ENCODE results near the gene FAM200A. TPM values are rescaled to one million over a fixed set of nuclear protein-coding genes. Genes with fewer than 3 reads are reported as not detected.

FAM200A gene
- total and polyA plus RNA-seq, 2 donors (not counting 1 experiment from before 2014, with no cell fraction given), result 9.0 to 9.7 TPM

DNA sequence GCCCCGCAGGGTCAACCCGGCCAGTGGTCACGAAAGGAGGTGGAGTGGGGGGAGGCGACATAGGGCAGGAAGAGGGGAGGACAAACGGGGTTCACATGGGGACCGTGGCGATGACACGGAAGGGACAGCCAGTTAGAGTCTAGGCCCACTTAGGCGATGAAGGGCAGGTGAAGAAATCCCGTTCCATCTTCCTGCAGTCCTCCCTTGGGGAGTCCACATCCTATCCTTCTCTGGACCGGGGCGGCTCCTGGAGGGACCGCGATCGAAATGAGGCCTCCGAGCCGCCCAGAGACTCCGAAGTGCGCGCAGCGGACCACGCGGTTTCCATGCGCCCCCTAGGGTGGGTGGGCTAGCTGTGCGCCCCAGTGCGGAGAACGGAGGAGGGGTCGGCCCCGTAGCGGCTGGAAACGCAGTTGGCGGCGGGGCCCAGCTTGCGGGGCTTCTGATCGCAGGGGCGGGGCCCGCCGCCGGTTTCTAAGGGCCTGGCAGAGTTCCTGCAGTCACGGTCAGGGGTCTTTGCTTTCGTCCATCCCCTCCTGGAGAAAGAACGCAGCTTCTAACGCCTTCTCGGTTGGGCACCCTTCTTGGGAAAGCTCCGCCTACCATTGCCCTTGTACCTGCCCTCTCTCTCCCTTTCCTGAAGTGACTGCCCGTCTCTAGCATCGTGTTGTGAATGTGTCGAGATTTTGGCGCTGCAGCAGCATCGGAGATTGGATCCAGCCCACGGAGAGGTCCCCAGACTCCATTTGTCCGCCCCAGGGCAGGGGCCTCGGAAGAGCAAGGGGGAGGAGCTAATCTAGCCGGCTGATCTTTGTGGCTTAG lies 28.3 kb upstream of the FAM200A start:
- H3K4me3 ChIP-seq (replicated peaks in 1 of 4; ENCODE audit: control extremely low read depth in 1 of 4, insufficient read depth in 1 of 4, low read depth in 3 of 4, low read length in 4 of 4), result peak overlapping the region; percentile 58 to 73 (median 64)
- peaks cover 7% of the 10 kb centered on the region for H3K4me1 ChIP-seq (ENCODE audit: control insufficient read depth, extremely low read depth, insufficient read depth, low read length)
- H4K20me1 ChIP-seq (ENCODE audit: control insufficient read depth, extremely low read depth, insufficient read depth, low read length), result no peaks in the 10 kb centered on the region
- TF ChIP-seq EZH2 (IDR thresholded peaks at IDR 0.05; ENCODE audit: low read length, missing control alignments) (no peak), CTCF (conservative IDR thresholded peaks at IDR 0.05 in 1 of 2, IDR thresholded peaks at IDR 0.05 in 1 of 2; ENCODE audit: low read depth in 1 of 2, low read length in 2 of 2) (peak; percentile 35 to 38)
- peak overlapping the region; percentile 95 for H3K4me2 ChIP-seq (ENCODE audit: extremely low read depth, insufficient read depth, low read length)
- H3K79me2 ChIP-seq (ENCODE audit: control insufficient read depth, insufficient read depth, low read length), result no peaks in the 10 kb centered on the region
- no peaks in the 10 kb centered on the region for H3K27me3 ChIP-seq (ENCODE audit: control insufficient read depth, insufficient read depth, low read length)
- peak overlapping the region; percentile 97 for H2AFZ ChIP-seq (ENCODE audit: low read length)
- peak overlapping the region; percentile 58 for H3K9ac ChIP-seq (ENCODE audit: insufficient read depth, low read length)
- no peaks in the 10 kb centered on the region for H3K36me3 ChIP-seq (ENCODE audit: control insufficient read depth, insufficient read depth, low read length)
- no peaks in the 10 kb centered on the region for H3K9me3 ChIP-seq (ENCODE audit: control insufficient read depth, insufficient read depth, low read depth, low read length)
- H3K27ac ChIP-seq (ENCODE audit: insufficient read depth, low read length), result no peak overlapping the region
- DNase-seq (ENCODE audit: low read depth in 2 of 2), result peak; percentile 40 to 52

DNA sequence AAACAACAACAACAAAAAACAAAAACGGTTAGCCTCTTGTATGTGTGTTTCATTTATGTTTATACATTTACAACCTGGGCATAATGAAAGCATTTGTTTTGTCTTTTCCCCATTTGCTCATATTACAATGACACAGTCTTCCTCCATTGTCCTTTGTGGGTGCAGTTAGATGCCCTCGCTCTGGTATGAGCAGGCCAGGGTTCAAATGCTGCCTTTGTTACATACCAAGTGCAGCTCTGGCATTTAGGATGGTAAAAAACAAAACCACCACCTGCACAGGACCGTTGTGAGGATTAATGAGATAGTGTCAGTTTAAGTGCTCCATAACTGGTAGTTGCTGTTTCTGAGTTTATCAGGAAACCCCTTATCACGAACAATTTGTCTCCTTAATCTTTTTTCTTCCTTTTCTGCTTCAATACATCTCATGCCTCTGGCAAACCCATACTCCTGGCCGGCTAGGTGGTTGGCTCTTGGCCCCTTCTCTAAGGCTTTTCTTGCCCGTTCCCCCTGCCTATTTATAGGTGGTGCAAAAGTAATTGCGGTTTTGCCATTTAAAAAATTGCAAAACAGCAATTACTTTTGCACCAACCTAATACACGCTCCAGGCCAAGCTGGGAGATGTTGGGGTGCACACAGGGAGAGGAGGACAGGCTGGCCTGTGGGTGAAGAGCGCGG lies 27.5 kb upstream of the FAM200A start:
- no peaks in the 10 kb centered on the region for H3K9me3 ChIP-seq (ENCODE audit: control insufficient read depth, insufficient read depth, low read depth, low read length)
- no peak overlapping the region for H3K27ac ChIP-seq (ENCODE audit: insufficient read depth, low read length)
- no peaks in the 10 kb centered on the region for H4K20me1 ChIP-seq (ENCODE audit: control insufficient read depth, extremely low read depth, insufficient read depth, low read length)
- peak overlapping the region; percentile 58 to 73 (median 64) for H3K4me3 ChIP-seq (replicated peaks in 1 of 4; ENCODE audit: control extremely low read depth in 1 of 4, insufficient read depth in 1 of 4, low read depth in 3 of 4, low read length in 4 of 4)
- DNase-seq (ENCODE audit: low read depth in 2 of 2), result peak in 1 of 2 donors; percentile 15
- peaks cover 7% of the 10 kb centered on the region for H3K4me1 ChIP-seq (ENCODE audit: control insufficient read depth, extremely low read depth, insufficient read depth, low read length)
- H3K27me3 ChIP-seq (ENCODE audit: control insufficient read depth, insufficient read depth, low read length), result no peaks in the 10 kb centered on the region
- no peak overlapping the region for H3K9ac ChIP-seq (ENCODE audit: insufficient read depth, low read length)
- peak overlapping the region; percentile 95 for H3K4me2 ChIP-seq (ENCODE audit: extremely low read depth, insufficient read depth, low read length)
- H2AFZ ChIP-seq (ENCODE audit: low read length), result peak overlapping the region; percentile 97
- no peaks in the 10 kb centered on the region for H3K36me3 ChIP-seq (ENCODE audit: control insufficient read depth, insufficient read depth, low read length)
- H3K79me2 ChIP-seq (ENCODE audit: control insufficient read depth, insufficient read depth, low read length), result no peaks in the 10 kb centered on the region
- TF ChIP-seq CTCF (conservative IDR thresholded peaks at IDR 0.05 in 1 of 2, IDR thresholded peaks at IDR 0.05 in 1 of 2; ENCODE audit: low read depth in 1 of 2, low read length in 2 of 2) (no peak), EZH2 (IDR thresholded peaks at IDR 0.05; ENCODE audit: low read length, missing control alignments) (no peak)

DNA sequence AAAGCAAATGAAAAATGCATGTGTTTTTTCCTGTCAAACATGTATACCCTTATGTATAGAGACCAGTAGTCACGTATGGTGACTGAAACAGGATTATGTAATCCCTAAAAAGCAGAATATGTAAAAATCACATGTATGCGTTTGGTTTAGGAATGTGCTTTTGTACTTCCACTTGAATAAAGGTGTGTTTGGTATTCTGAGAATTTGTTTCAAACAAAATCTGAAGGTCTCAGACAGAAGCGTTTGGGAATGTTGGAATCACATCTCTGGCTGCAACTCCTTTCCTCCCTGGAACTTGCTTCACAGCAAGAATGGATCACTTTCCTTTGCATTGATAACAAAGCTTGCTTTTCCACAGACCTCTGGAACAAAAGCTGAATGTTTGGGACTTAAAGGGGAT lies 24.3 kb upstream of the FAM200A start:
- H3K9ac ChIP-seq (ENCODE audit: insufficient read depth, low read length), result no peak overlapping the region
- no peak overlapping the region for H2AFZ ChIP-seq (ENCODE audit: low read length)
- H4K20me1 ChIP-seq (ENCODE audit: control insufficient read depth, extremely low read depth, insufficient read depth, low read length), result no peaks in the 10 kb centered on the region
- TF ChIP-seq CTCF (conservative IDR thresholded peaks at IDR 0.05 in 1 of 2, IDR thresholded peaks at IDR 0.05 in 1 of 2; ENCODE audit: low read depth in 1 of 2, low read length in 2 of 2), result no peak
- TF ChIP-seq EZH2 (IDR thresholded peaks at IDR 0.05; ENCODE audit: low read length, missing control alignments), result no peak
- H3K27me3 ChIP-seq (ENCODE audit: control insufficient read depth, insufficient read depth, low read length), result no peaks in the 10 kb centered on the region
- peaks cover 9% of the 10 kb centered on the region for H3K36me3 ChIP-seq (ENCODE audit: control insufficient read depth, insufficient read depth, low read length)
- no peak overlapping the region for H3K4me2 ChIP-seq (ENCODE audit: extremely low read depth, insufficient read depth, low read length)
- no peak for DNase-seq (ENCODE audit: low read depth in 2 of 2)
- peaks cover 7% of the 10 kb centered on the region for H3K4me1 ChIP-seq (ENCODE audit: control insufficient read depth, extremely low read depth, insufficient read depth, low read length)
- no peak overlapping the region for H3K4me3 ChIP-seq (replicated peaks in 1 of 4; ENCODE audit: control extremely low read depth in 1 of 4, insufficient read depth in 1 of 4, low read depth in 3 of 4, low read length in 4 of 4)
- H3K9me3 ChIP-seq (ENCODE audit: control insufficient read depth, insufficient read depth, low read depth, low read length), result no peaks in the 10 kb centered on the region
- H3K27ac ChIP-seq (ENCODE audit: insufficient read depth, low read length), result no peak overlapping the region
- no peaks in the 10 kb centered on the region for H3K79me2 ChIP-seq (ENCODE audit: control insufficient read depth, insufficient read depth, low read length)
